ENCODE measurements around the gene RAP2C.

RAP2C gene

GRCh38 chrX:132218100-132218812 is 991 bp downstream of the RAP2C start:
- TF ChIP-seq, protein P1, sequence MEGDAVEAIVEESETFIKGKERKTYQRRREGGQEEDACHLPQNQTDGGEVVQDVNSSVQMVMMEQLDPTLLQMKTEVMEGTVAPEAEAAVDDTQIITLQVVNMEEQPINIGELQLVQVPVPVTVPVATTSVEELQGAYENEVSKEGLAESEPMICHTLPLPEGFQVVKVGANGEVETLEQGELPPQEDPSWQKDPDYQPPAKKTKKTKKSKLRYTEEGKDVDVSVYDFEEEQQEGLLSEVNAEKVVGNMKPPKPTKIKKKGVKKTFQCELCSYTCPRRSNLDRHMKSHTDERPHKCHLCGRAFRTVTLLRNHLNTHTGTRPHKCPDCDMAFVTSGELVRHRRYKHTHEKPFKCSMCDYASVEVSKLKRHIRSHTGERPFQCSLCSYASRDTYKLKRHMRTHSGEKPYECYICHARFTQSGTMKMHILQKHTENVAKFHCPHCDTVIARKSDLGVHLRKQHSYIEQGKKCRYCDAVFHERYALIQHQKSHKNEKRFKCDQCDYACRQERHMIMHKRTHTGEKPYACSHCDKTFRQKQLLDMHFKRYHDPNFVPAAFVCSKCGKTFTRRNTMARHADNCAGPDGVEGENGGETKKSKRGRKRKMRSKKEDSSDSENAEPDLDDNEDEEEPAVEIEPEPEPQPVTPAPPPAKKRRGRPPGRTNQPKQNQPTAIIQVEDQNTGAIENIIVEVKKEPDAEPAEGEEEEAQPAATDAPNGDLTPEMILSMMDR (IDR thresholded peaks at IDR 0.05; ENCODE audit: insufficient read depth, low read length, poor library complexity, severe bottlenecking), result no peak
- H3K4me3 ChIP-seq (replicated peaks; ENCODE audit: low read depth, low read length), result peak overlapping the region; percentile 65
- no peaks in the 10 kb centered on the region for H3K27me3 ChIP-seq (replicated peaks; ENCODE audit: control insufficient read depth, insufficient read depth, low read length)
- DNase-seq (ENCODE audit: extremely low read depth, insufficient read length), result peak; percentile 83
- H3K36me3 ChIP-seq (ENCODE audit: control insufficient read depth, insufficient read depth, low read length), result no peaks in the 10 kb centered on the region

DNA sequence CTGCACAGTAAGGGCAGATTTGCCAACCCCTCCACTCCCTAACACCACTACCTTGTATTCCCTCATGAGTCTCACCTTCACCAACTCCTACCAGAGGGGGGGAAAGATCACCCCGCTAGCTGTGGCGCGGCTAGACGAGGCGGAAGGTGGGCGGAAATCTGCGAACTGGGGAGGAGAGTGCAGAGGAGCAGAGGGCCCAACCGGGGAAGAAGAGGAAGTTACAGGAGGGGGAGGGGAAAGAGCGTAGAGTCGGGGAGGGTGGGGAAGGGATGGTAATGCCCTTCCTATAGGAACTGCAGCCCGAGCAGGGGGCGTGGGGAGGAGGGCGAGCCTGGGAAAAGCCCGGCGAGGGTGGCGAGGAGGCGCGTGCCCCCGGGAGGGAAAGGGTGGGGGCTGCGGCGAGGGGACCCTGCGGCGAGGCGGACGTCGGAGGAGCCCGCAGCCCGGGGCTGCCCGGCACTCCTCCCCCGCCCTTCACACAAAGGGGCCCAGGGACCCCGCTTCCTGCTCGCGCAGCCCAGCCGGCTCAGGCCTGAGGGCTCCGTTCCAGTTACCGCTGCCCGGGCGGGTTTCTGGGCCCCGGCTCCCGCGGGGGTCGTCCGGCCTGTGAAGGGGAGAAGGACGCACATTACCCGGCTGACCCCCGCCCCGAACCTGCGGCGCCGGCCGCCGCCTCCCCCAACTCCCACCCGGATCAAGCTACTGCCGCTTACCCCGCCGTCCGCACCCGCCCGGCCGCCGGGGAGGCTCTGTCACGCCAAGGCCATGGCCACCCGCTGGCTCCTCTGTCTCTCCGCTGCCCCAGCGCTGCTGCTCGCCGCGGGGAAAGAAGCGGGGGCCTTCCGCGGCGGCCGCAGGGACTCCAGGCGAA is 1.8 kb downstream of the RAP2C start:
- no peaks in the 10 kb centered on the region for H3K36me3 ChIP-seq (ENCODE audit: control insufficient read depth, insufficient read depth, low read length)
- peak; percentile 82 for DNase-seq (ENCODE audit: extremely low read depth, insufficient read length)
- H3K4me3 ChIP-seq (replicated peaks; ENCODE audit: low read depth, low read length), result peak overlapping the region; percentile 65
- TF ChIP-seq, protein P1 (IDR thresholded peaks at IDR 0.05; ENCODE audit: insufficient read depth, low read length, poor library complexity, severe bottlenecking), result no peak
- no peaks in the 10 kb centered on the region for H3K27me3 ChIP-seq (replicated peaks; ENCODE audit: control insufficient read depth, insufficient read depth, low read length)

DNA sequence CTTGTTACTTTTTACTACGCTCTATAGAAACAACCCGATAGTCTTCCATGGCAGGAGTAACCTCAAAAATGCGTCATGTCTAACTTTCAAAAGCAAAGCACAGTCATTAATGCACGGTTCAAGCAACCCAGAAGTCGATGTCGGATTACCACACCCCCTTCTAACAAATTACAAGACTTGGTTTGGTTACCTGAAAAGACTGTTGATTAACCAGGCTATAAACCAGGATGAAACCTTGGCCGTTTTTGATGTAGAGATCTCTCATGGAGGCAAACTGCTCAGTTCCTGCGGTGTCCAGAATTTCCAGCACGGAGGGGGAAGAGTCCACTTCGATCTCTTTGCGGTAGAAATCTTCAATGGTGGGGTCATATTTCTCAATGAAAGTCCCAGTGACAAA is 2.4 kb downstream of the RAP2C start:
- Histone ChIP-seq H3K4me3 (replicated peaks; ENCODE audit: low read depth, low read length) (peak overlapping the region; percentile 65), H3K36me3 (ENCODE audit: control insufficient read depth, insufficient read depth, low read length) (no peaks in the 10 kb centered on the region), H3K27me3 (replicated peaks; ENCODE audit: control insufficient read depth, insufficient read depth, low read length) (no peaks in the 10 kb centered on the region)
- no peak for DNase-seq (ENCODE audit: extremely low read depth, insufficient read length)
- TF ChIP-seq, protein P1 (IDR thresholded peaks at IDR 0.05; ENCODE audit: insufficient read depth, low read length, poor library complexity, severe bottlenecking), result no peak

- no peak for DNase-seq (ENCODE audit: extremely low read depth, insufficient read length)
- Histone ChIP-seq H3K27me3 (replicated peaks; ENCODE audit: control insufficient read depth, insufficient read depth, low read length) (no peaks in the 10 kb centered on the region), H3K4me3 (replicated peaks; ENCODE audit: low read depth, low read length) (peak overlapping the region; percentile 65), H3K36me3 (ENCODE audit: control insufficient read depth, insufficient read depth, low read length) (no peaks in the 10 kb centered on the region)
- TF ChIP-seq, protein P1 (IDR thresholded peaks at IDR 0.05; ENCODE audit: insufficient read depth, low read length, poor library complexity, severe bottlenecking), result no peak
Measured at GRCh38 chrX:132216283-132216682, 3.0 kb downstream of the RAP2C start.

- no peaks in the 10 kb centered on the region for H3K36me3 ChIP-seq (ENCODE audit: control insufficient read depth, insufficient read depth, low read length)
- H3K4me3 ChIP-seq (replicated peaks; ENCODE audit: low read depth, low read length), result no peak overlapping the region; the same call in 1 of the 2 replicates
- TF ChIP-seq, protein P1 (IDR thresholded peaks at IDR 0.05; ENCODE audit: insufficient read depth, low read length, poor library complexity, severe bottlenecking), result no peak
- no peaks in the 10 kb centered on the region for H3K27me3 ChIP-seq (replicated peaks; ENCODE audit: control insufficient read depth, insufficient read depth, low read length)
- DNase-seq (ENCODE audit: extremely low read depth, insufficient read length), result no peak
Measured at GRCh38 chrX:132214518-132214917, 4.7 kb downstream of the RAP2C start.
